Fibroblast of lung (primary cell): Measurements from ENCODE around the gene ITGAE. TPM values are rescaled to one million over a fixed set of nuclear protein-coding genes. Genes with fewer than 3 reads are reported as not detected.
A peak's percentile ranks its signal among the peaks of the same experiment; 100 is the strongest.

ENCODE experiments used
- DNase-seq, 2 donors: peaks; one replicate each; pipeline versions ENCODE4 v3.0.0 to v3.0.0-alpha.2; 2010; ENCODE audit warnings: low read depth in 2 of 2
- H2AFZ ChIP-seq: 2 replicates; pipeline ENCODE4 v1.5.1; 2012; ENCODE audit warnings: low read length, control low read depth, inconsistent platforms
- H3K27ac ChIP-seq: 2 replicates; pipeline ENCODE4 v1.5.1; 2011; ENCODE audit warnings: low read length, control low read depth; ENCODE audit not compliant: insufficient read depth
- H3K27me3 ChIP-seq: 2 replicates; pipeline ENCODE4 v1.5.1; 2011; ENCODE audit warnings: mild to moderate bottlenecking, low read length; ENCODE audit not compliant: control insufficient read depth, insufficient read depth
- H3K36me3 ChIP-seq: 2 replicates; pipeline ENCODE4 v1.5.1; 2011; ENCODE audit warnings: low read length; ENCODE audit not compliant: control insufficient read depth, insufficient read depth
- H3K4me1 ChIP-seq: 2 replicates; pipeline ENCODE4 v1.5.1; 2011; ENCODE audit warnings: low read length; ENCODE audit not compliant: control insufficient read depth, insufficient read depth; ENCODE audit errors: extremely low read depth
- H3K4me2 ChIP-seq: 2 replicates; pipeline ENCODE4 v1.5.1; 2011; ENCODE audit warnings: low read length, control low read depth; ENCODE audit not compliant: insufficient read depth; ENCODE audit errors: extremely low read depth
- H3K4me3 ChIP-seq, 4 experiments: fragments of 200-600 bp in 1 of 4; sonication (generic) in 1 of 4; replicated peaks in 1 of 4; 2 replicates each; pipeline ENCODE4 v1.5.1; 2011 to 2016; ENCODE audit warnings: low read length in 4 of 4, low read depth in 3 of 4, mild to moderate bottlenecking in 3 of 4, control low read depth in 2 of 4, inconsistent platforms in 1 of 4, mixed read lengths in 1 of 4; ENCODE audit not compliant: insufficient read depth in 1 of 4; ENCODE audit errors: control extremely low read depth in 1 of 4
- H3K79me2 ChIP-seq: 2 replicates; pipeline ENCODE4 v1.5.1; 2012; ENCODE audit warnings: mild to moderate bottlenecking, low read length, inconsistent platforms; ENCODE audit not compliant: control insufficient read depth, insufficient read depth
- H3K9ac ChIP-seq: 2 replicates; pipeline ENCODE4 v1.5.1; 2011; ENCODE audit warnings: mild to moderate bottlenecking, low read length, control low read depth; ENCODE audit not compliant: insufficient read depth
- H3K9me3 ChIP-seq: 2 replicates; pipeline ENCODE4 v1.5.1; 2012; ENCODE audit warnings: low read depth, low read length; ENCODE audit not compliant: control insufficient read depth, insufficient read depth
- H4K20me1 ChIP-seq: 2 replicates; pipeline ENCODE4 v1.5.1; 2011; ENCODE audit warnings: low read length; ENCODE audit not compliant: control insufficient read depth, insufficient read depth; ENCODE audit errors: extremely low read depth
- CTCF ChIP-seq, 2 donors: IDR thresholded peaks in 1 of 2; conservative IDR thresholded peaks in 1 of 2; 1 replicate in 1 of 2; 2 replicates in 1 of 2; pipeline ENCODE4 v1.5.1; 2011 to 2012; ENCODE audit warnings: low read length in 2 of 2, control low read depth in 1 of 2, inconsistent platforms in 1 of 2, low read depth in 1 of 2, mild to moderate bottlenecking in 1 of 2
- EZH2 ChIP-seq: IDR thresholded peaks from 2 replicates; pipeline ENCODE4 v1.5.1; 2012; ENCODE audit warnings: low read length, control low read depth, mild to moderate bottlenecking; ENCODE audit errors: missing control alignments
- polyA plus RNA-seq, 2 donors: library from polyadenylated mRNA; depleted of rRNA in 1 of 2; stranded (reverse) in 1 of 2; unstranded in 1 of 2; fragments of >200 nt; gene quantifications; 2 replicates each; pipeline ENCODE4 v1.2.1, GENCODE V29; 2011 to 2012; ENCODE audit warnings: missing spikeins in 1 of 2
- total RNA-seq: library from RNA; depleted of rRNA; stranded (reverse); fragments of >200 nt; gene quantifications from 2 replicates; pipeline ENCODE4 v1.2.1, GENCODE V29; 2014

ITGAE gene
- total and polyA plus RNA-seq, 2 donors (not counting 1 experiment from before 2014, with no cell fraction given) = 29.7 to 72.5 TPM

GRCh38 chr17:3834811-3835210 lies 33.8 kb upstream of the ITGAE start:
- Histone ChIP-seq H3K9ac (no peak overlapping the region), H3K79me2 (peaks cover 4% of the 10 kb centered on the region), H3K4me3 (no peak overlapping the region), H3K4me1 (peaks cover 4% of the 10 kb centered on the region), H3K4me2 (no peak overlapping the region), H3K9me3 (no peaks in the 10 kb centered on the region), H2AFZ (no peak overlapping the region), H3K36me3 (peaks cover 5% of the 10 kb centered on the region), H3K27ac (no peak overlapping the region), H3K27me3 (no peaks in the 10 kb centered on the region), H4K20me1 (no peaks in the 10 kb centered on the region)
- no peak for DNase-seq
- TF ChIP-seq EZH2 = no peak
- TF ChIP-seq CTCF (conservative IDR thresholded peaks at IDR 0.05 in 1 of 2, IDR thresholded peaks at IDR 0.05 in 1 of 2; ENCODE audit: low read depth in 1 of 2, low read length in 2 of 2) = no peak

- Histone ChIP-seq H3K79me2 (no peaks in the 10 kb centered on the region), H3K4me1 (peaks cover 2% of the 10 kb centered on the region), H3K4me3 (no peak overlapping the region), H3K27ac (peak overlapping the region; percentile 3), H3K9me3 (no peaks in the 10 kb centered on the region), H3K9ac (no peak overlapping the region), H3K36me3 (peaks cover 4% of the 10 kb centered on the region), H4K20me1 (peaks cover under 1% of the 10 kb centered on the region), H3K4me2 (no peak overlapping the region), H3K27me3 (no peaks in the 10 kb centered on the region), H2AFZ (no peak overlapping the region)
- no peak for DNase-seq
- TF ChIP-seq EZH2 (no peak), CTCF (conservative IDR thresholded peaks at IDR 0.05 in 1 of 2, IDR thresholded peaks at IDR 0.05 in 1 of 2; ENCODE audit: low read depth in 1 of 2, low read length in 2 of 2) (no peak)
Measured at GRCh38 chr17:3828852-3829232, 27.9 kb upstream of the ITGAE start.

- Histone ChIP-seq H3K4me3 (no peak overlapping the region), H3K79me2 (no peaks in the 10 kb centered on the region), H3K4me2 (no peak overlapping the region), H3K36me3 (peaks cover 7% of the 10 kb centered on the region), H3K4me1 (peaks cover 2% of the 10 kb centered on the region), H4K20me1 (peaks cover 2% of the 10 kb centered on the region), H3K9ac (no peak overlapping the region), H2AFZ (no peak overlapping the region), H3K27me3 (no peaks in the 10 kb centered on the region), H3K9me3 (no peaks in the 10 kb centered on the region), H3K27ac (peak overlapping the region; percentile 3)
- peak; percentile 62 to 84 for DNase-seq
- TF ChIP-seq EZH2 (no peak), CTCF (conservative IDR thresholded peaks at IDR 0.05 in 1 of 2, IDR thresholded peaks at IDR 0.05 in 1 of 2; ENCODE audit: low read depth in 1 of 2, low read length in 2 of 2) (no peak)
Measured at GRCh38 chr17:3828151-3828851, 27.3 kb upstream of the ITGAE start.
